Left lung (tissue), 10 donors: Measurements from ENCODE around the gene LRRC55. TPM values are rescaled to one million over a fixed set of nuclear protein-coding genes. Genes with fewer than 3 reads are reported as not detected.
A peak's percentile ranks its signal among the peaks of the same experiment; 100 is the strongest.

ENCODE experiments used
- ATAC-seq: fragments of 200-7000 bp; cut with Tn5 transposase; one replicate; pipeline ENCODE4 v1.9.1; 2020; ENCODE audit warnings: moderate library complexity
- DNase-seq, 4 donors: peaks; one replicate each; pipeline ENCODE4 v3.0.0-alpha.2; 2013 to 2020
- H3K27ac ChIP-seq, 2 donors: fragments of 200-600 bp; sonication (generic) in 1 of 2; one replicate each; pipeline versions ENCODE4 v1.5.0 to v1.8.0; 2020 to 2021
- H3K27me3 ChIP-seq, 2 donors: fragments of 200-600 bp; sonication (generic) in 1 of 2; one replicate each; pipeline versions ENCODE4 v1.5.0 to v1.8.0; 2020 to 2021
- H3K36me3 ChIP-seq, 2 donors: fragments of 200-600 bp; sonication (generic) in 1 of 2; one replicate each; pipeline versions ENCODE4 v1.5.0 to v1.8.0; 2020 to 2021
- H3K4me1 ChIP-seq, 2 donors: fragments of 200-600 bp; one replicate each; pipeline ENCODE4 v1.8.0; 2021
- H3K4me3 ChIP-seq, 2 donors: fragments of 200-600 bp; sonication (generic) in 1 of 2; one replicate each; pipeline versions ENCODE4 v1.5.0 to v1.8.0; 2020 to 2021; ENCODE audit warnings: mild to moderate bottlenecking in 1 of 2
- H3K9me3 ChIP-seq, 2 donors: fragments of 200-600 bp; sonication (generic) in 1 of 2; one replicate each; pipeline versions ENCODE4 v1.5.0 to v1.8.0; 2020 to 2021
- CTCF ChIP-seq, 2 donors: fragments of 200-600 bp; sonication (generic) in 1 of 2; IDR thresholded peaks; one replicate each; pipeline versions ENCODE4 v1.5.0 to v1.8.0; 2021; ENCODE audit warnings: antibody characterized with exemption in 2 of 2
- intact Hi-C, 2 donors: fragments of 100-400 bp; cut with DNase I; formaldehyde crosslinking; loops; one replicate each; pipeline versions ENCODE4 v1.11.2 to v1.14.2; 2022
- polyA plus RNA-seq, 6 donors: library from polyadenylated mRNA; unstranded; fragments of 120-200 nt; gene quantifications; one replicate each; pipeline ENCODE4 v1.2.1, GENCODE V29; 2013; ENCODE audit not compliant: insufficient read length in 6 of 6
- total RNA-seq, 2 donors: library from RNA; stranded (reverse); fragmentation: NEBNext Ultra II Directional; extraction: Animal tissue kit (Norgen Biotek cat#: 25700); gene quantifications; one replicate each; pipeline ENCODE4 v1.2.1, GENCODE V29; 2021
- donor health status: DM: no; HTN: yes; CAD: no.
- donor health status: DM: no; HTN: no; CAD: no.

The LRRC55 gene
- total and polyA plus RNA-seq, 8 donors = 0.05 to 3.9 (median 2.8) TPM

- H3K9me3 ChIP-seq = no peaks in the 10 kb centered on the region
- H3K36me3 ChIP-seq = no peaks in the 10 kb centered on the region
- DNase-seq (no peak), ATAC-seq (no peak)
- intact Hi-C loops = no loop called here
- no peaks in the 10 kb centered on the region for H3K27me3 ChIP-seq
- no peak for TF ChIP-seq CTCF (IDR thresholded peaks at IDR 0.05)
- no peak overlapping the region for H3K4me3 ChIP-seq
- H3K27ac ChIP-seq = no peak overlapping the region
- peaks cover 0 to under 1% of the 10 kb centered on the region in 2 donors for H3K4me1 ChIP-seq
These were observed 16.0 kb downstream of the LRRC55 start for GRCh38 chr11:57197762-57198161.

- DNase-seq (no peak), ATAC-seq (no peak)
- H3K9me3 ChIP-seq = no peaks in the 10 kb centered on the region
- H3K4me1 ChIP-seq = peaks cover 4 to 6% of the 10 kb centered on the region in 2 donors
- no peak overlapping the region for H3K27ac ChIP-seq
- H3K36me3 ChIP-seq = no peaks in the 10 kb centered on the region
- intact Hi-C loops = no loop called here
- no peak overlapping the region for H3K4me3 ChIP-seq
- H3K27me3 ChIP-seq = no peaks in the 10 kb centered on the region
- TF ChIP-seq CTCF (IDR thresholded peaks at IDR 0.05) = no peak
These were observed 17.6 kb downstream of the LRRC55 start for GRCh38 chr11:57199330-57199729.

GRCh38 chr11:57200917-57201316 is 19.2 kb downstream of the LRRC55 start:
- peaks cover 6 to 11% of the 10 kb centered on the region in 2 donors for H3K4me1 ChIP-seq
- H3K27ac ChIP-seq = no peak overlapping the region
- ATAC-seq (no peak), DNase-seq (no peak)
- H3K4me3 ChIP-seq = no peak overlapping the region
- H3K36me3 ChIP-seq = no peaks in the 10 kb centered on the region
- intact Hi-C loops = no loop called here
- no peak for TF ChIP-seq CTCF (IDR thresholded peaks at IDR 0.05)
- H3K9me3 ChIP-seq = no peaks in the 10 kb centered on the region
- no peaks in the 10 kb centered on the region for H3K27me3 ChIP-seq

- Histone ChIP-seq H3K4me3 (no peak overlapping the region), H3K4me1 (peaks cover 6 to 11% of the 10 kb centered on the region in 2 donors), H3K36me3 (no peaks in the 10 kb centered on the region), H3K9me3 (no peaks in the 10 kb centered on the region), H3K27ac (no peak overlapping the region), H3K27me3 (no peaks in the 10 kb centered on the region)
- ATAC-seq (no peak), DNase-seq (no peak)
- intact Hi-C loops = no loop called here
- no peak for TF ChIP-seq CTCF (IDR thresholded peaks at IDR 0.05)
These were observed 20.5 kb downstream of the LRRC55 start for GRCh38 chr11:57202281-57202680.

- ATAC-seq (peak; percentile 51), DNase-seq (peak in 2 of 4 donors; percentile 85 to 93)
- no peaks in the 10 kb centered on the region for H3K36me3 ChIP-seq
- intact Hi-C loops = no loop called here
- H3K4me1 ChIP-seq = peaks cover 6 to 11% of the 10 kb centered on the region in 2 donors
- TF ChIP-seq CTCF (IDR thresholded peaks at IDR 0.05) = no peak
- no peaks in the 10 kb centered on the region for H3K27me3 ChIP-seq
- H3K4me3 ChIP-seq = no peak overlapping the region
- no peaks in the 10 kb centered on the region for H3K9me3 ChIP-seq
- no peak overlapping the region for H3K27ac ChIP-seq
These were observed 21.6 kb downstream of the LRRC55 start for GRCh38 chr11:57203359-57203758.
